ENCODE data around the gene PLCB4.

DNA sequence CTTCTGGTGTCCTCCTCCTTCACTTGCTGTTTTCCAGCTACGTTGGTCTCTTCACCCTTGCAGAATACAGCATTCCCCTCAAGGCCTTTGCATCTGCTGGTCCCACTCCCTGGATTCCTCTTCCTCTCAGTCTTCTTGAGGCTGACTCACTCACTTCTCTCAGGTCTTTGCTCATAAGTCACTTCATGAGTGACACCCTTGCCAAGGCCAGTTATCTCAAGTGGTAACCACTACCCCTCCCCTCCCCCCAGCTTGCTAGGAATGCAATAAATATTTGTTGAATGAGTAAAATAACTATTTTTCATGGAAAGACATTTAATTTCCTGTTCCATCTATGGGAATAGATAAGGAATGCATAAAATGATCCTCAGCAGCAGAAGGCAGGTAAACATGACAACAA lies 131.7 kb downstream of the PLCB4 start:
- TF ChIP-seq ZNF311 (tag by site-specific recombination; IDR thresholded peaks at IDR 0.05; ENCODE audit: borderline replicate concordance) (no peak), ZNF521 (tag by site-specific recombination; IDR thresholded peaks at IDR 0.05) (no peak), KLF8 (tag by site-specific recombination; IDR thresholded peaks at IDR 0.05) (no peak), ZNF837 (tag by site-specific recombination; IDR thresholded peaks at IDR 0.05) (no peak), ZNF514 (tag by site-specific recombination; IDR thresholded peaks at IDR 0.05) (no peak), ZNF274 (IDR thresholded peaks at IDR 0.05; ENCODE audit: low read length) (no peak), ZNF274 (tag by site-specific recombination; IDR thresholded peaks at IDR 0.05; ENCODE audit: borderline replicate concordance) (no peak), ZNF24 (tag by site-specific recombination; IDR thresholded peaks at IDR 0.05) (no peak), HOXA7 (CRISPR knock-in tag; IDR thresholded peaks at IDR 0.05; ENCODE audit: borderline replicate concordance) (no peak), REST (tag by site-specific recombination; IDR thresholded peaks at IDR 0.05) (no peak), ZNF138 (tag by site-specific recombination; IDR thresholded peaks at IDR 0.05; ENCODE audit: borderline replicate concordance) (no peak)
- TF ChIP-seq, protein P1, sequence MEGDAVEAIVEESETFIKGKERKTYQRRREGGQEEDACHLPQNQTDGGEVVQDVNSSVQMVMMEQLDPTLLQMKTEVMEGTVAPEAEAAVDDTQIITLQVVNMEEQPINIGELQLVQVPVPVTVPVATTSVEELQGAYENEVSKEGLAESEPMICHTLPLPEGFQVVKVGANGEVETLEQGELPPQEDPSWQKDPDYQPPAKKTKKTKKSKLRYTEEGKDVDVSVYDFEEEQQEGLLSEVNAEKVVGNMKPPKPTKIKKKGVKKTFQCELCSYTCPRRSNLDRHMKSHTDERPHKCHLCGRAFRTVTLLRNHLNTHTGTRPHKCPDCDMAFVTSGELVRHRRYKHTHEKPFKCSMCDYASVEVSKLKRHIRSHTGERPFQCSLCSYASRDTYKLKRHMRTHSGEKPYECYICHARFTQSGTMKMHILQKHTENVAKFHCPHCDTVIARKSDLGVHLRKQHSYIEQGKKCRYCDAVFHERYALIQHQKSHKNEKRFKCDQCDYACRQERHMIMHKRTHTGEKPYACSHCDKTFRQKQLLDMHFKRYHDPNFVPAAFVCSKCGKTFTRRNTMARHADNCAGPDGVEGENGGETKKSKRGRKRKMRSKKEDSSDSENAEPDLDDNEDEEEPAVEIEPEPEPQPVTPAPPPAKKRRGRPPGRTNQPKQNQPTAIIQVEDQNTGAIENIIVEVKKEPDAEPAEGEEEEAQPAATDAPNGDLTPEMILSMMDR (tag by site-specific recombination; IDR thresholded peaks at IDR 0.05): no peak
- TF ChIP-seq, protein P2, sequence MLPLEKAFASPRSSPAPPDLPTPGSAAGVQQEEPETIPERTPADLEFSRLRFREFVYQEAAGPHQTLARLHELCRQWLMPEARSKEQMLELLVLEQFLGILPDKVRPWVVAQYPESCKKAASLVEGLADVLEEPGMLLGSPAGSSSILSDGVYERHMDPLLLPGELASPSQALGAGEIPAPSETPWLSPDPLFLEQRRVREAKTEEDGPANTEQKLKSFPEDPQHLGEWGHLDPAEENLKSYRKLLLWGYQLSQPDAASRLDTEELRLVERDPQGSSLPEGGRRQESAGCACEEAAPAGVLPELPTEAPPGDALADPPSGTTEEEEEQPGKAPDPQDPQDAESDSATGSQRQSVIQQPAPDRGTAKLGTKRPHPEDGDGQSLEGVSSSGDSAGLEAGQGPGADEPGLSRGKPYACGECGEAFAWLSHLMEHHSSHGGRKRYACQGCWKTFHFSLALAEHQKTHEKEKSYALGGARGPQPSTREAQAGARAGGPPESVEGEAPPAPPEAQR (tag by site-specific recombination; IDR thresholded peaks at IDR 0.05): no peak
- TF ChIP-seq, protein P3, sequence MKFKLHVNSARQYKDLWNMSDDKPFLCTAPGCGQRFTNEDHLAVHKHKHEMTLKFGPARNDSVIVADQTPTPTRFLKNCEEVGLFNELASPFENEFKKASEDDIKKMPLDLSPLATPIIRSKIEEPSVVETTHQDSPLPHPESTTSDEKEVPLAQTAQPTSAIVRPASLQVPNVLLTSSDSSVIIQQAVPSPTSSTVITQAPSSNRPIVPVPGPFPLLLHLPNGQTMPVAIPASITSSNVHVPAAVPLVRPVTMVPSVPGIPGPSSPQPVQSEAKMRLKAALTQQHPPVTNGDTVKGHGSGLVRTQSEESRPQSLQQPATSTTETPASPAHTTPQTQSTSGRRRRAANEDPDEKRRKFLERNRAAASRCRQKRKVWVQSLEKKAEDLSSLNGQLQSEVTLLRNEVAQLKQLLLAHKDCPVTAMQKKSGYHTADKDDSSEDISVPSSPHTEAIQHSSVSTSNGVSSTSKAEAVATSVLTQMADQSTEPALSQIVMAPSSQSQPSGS (tag by site-specific recombination; IDR thresholded peaks at IDR 0.05; ENCODE audit: low read depth): no peak
- TF ChIP-seq, protein P4, sequence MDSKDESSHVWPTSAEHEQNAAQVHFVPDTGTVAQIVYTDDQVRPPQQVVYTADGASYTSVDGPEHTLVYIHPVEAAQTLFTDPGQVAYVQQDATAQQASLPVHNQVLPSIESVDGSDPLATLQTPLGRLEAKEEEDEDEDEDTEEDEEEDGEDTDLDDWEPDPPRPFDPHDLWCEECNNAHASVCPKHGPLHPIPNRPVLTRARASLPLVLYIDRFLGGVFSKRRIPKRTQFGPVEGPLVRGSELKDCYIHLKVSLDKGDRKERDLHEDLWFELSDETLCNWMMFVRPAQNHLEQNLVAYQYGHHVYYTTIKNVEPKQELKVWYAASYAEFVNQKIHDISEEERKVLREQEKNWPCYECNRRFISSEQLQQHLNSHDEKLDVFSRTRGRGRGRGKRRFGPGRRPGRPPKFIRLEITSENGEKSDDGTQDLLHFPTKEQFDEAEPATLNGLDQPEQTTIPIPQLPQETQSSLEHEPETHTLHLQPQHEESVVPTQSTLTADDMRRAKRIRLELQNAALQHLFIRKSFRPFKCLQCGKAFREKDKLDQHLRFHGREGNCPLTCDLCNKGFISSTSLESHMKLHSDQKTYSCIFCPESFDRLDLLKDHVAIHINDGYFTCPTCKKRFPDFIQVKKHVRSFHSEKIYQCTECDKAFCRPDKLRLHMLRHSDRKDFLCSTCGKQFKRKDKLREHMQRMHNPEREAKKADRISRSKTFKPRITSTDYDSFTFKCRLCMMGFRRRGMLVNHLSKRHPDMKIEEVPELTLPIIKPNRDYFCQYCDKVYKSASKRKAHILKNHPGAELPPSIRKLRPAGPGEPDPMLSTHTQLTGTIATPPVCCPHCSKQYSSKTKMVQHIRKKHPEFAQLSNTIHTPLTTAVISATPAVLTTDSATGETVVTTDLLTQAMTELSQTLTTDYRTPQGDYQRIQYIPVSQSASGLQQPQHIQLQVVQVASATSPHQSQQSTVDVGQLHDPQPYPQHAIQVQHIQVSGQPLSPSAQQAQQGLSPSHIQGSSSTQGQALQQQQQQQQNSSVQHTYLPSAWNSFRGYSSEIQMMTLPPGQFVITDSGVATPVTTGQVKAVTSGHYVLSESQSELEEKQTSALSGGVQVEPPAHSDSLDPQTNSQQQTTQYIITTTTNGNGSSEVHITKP (tag by site-specific recombination; IDR thresholded peaks at IDR 0.05): no peak

All from HEK293 (cell line).